Ectodermal cell (in vitro differentiated cells): ENCODE results near the gene METAP1D.
"Not testable (repeated sequence)": the region's sequence is repeated elsewhere in the genome, so short reads cannot be mapped to it uniquely, and the experiment has no call there.

Experiments
- H3K27ac ChIP-seq: 2 replicates; pipeline ENCODE4 v1.7.0; 2013; ENCODE audit warnings: mild to moderate bottlenecking, low read depth, low read length; ENCODE audit not compliant: insufficient read depth, poor library complexity, severe bottlenecking
- H3K27me3 ChIP-seq: 2 replicates; pipeline ENCODE4 v1.7.0; 2013; ENCODE audit warnings: mild to moderate bottlenecking, low read length; ENCODE audit not compliant: insufficient read depth, control insufficient read depth, poor library complexity, severe bottlenecking
- H3K36me3 ChIP-seq: one replicate; pipeline ENCODE4 v1.7.0; 2013; ENCODE audit warnings: low read length; ENCODE audit not compliant: control insufficient read depth, insufficient read depth
- H3K4me1 ChIP-seq: one replicate; pipeline ENCODE4 v1.7.0; 2013; ENCODE audit warnings: low read length; ENCODE audit not compliant: control insufficient read depth, insufficient read depth
- H3K4me3 ChIP-seq: 2 replicates; pipeline ENCODE4 v1.7.0; 2013; ENCODE audit warnings: low read depth, low read length, control low read depth; ENCODE audit not compliant: insufficient read depth
- H3K9me3 ChIP-seq: 2 replicates; pipeline ENCODE4 v1.7.0; 2013; ENCODE audit warnings: mild to moderate bottlenecking, low read length, moderate library complexity; ENCODE audit not compliant: control insufficient read depth
- WGBS, 2 experiments: methylation state at CpG; one replicate each; pipeline ENCODE4 v1.1.7; 2013; ENCODE audit warnings: missing lambda C conversion rate in 2 of 2; 5-methylcytosine and 5-hydroxymethylcytosine counted together

METAP1D gene

DNA sequence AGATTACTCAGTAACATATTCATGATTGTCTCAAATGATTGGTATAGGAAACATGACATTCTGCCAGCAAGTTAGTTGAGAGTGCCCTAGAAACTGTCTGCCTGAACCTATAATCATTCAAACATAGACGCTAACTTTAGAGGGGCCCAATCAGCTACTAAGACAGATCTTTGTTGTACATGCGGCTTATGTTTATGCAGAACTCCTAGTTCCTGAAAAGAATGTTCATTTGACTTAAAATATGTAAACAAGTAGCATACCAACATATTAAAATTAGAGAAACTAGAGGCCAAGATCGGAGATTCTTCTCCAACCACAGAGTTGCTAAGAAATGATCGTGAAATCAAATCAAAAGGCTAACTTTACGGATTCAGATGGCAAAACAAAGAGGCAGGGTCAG, 4.2 kb upstream of the METAP1D start:
- H3K4me1 ChIP-seq = peaks cover 3% of the 10 kb centered on the region
- H3K9me3 ChIP-seq = no peaks in the 10 kb centered on the region
- H3K27ac ChIP-seq = no peak overlapping the region
- H3K27me3 ChIP-seq = peaks cover 20% of the 10 kb centered on the region
- H3K36me3 ChIP-seq = no peaks in the 10 kb centered on the region
- no peak overlapping the region for H3K4me3 ChIP-seq
- WGBS, 2 experiments = 92 to 98% methylated on average over 5 of the region's 5 CpGs

DNA sequence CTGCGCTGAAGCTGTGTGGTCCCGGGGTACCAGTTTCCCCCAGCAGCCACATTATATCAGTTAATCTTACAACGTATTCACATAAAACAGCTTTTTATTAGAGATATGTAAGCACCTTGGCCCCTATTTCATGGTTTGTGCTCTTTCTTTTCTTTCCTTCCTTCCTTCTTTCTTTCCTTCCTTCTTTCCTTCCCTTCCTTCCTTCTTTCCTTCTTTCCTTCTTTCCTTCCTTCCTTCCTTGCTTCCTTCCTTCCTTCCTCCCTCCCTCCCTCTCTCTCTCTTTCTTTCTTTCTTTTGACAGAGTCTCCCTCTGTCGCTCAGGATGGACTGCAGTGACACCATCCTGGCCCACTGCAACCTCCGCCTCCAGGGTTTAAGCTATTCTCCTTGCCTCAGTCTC, 3.7 kb upstream of the METAP1D start:
- Histone ChIP-seq H3K4me1 (peaks cover 3% of the 10 kb centered on the region), H3K27me3 (peaks cover 20% of the 10 kb centered on the region)

DNA sequence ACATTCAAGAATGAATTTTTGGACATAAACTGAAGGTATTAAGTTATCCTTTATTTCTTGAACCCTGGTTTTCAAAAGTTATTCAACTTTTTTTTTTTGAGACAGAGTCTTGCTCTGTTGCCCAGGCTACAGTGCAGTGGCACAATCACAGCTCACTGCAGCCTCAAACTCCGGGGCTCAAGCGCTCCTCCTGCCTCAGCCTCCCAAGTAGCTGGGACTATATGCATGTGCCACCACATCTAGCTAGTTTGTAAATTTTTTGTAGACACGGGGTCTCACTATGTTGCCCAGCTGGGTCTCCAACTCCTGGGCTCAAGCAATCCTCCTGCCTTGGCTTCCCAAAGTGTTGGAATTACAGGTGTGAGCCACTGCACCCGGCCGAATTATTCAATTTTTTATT, 2.7 kb upstream of the METAP1D start:
- H3K27me3 ChIP-seq = peaks cover 20% of the 10 kb centered on the region
- 96 to 98% methylated on average over 5 of the region's 5 CpGs for WGBS, 2 experiments
- not testable (repeated sequence) for H3K4me3 ChIP-seq, H3K36me3 ChIP-seq, H3K4me1 ChIP-seq, H3K9me3 ChIP-seq, H3K27ac ChIP-seq

More for the DNA sequence above, 3.7 kb upstream of the METAP1D start:
- H3K27ac ChIP-seq = no peak overlapping the region
- WGBS, 2 experiments = 90% methylated on average over 5 of the region's 5 CpGs
- H3K36me3 ChIP-seq = no peaks in the 10 kb centered on the region
- H3K9me3 ChIP-seq = no peaks in the 10 kb centered on the region
- H3K4me3 ChIP-seq = no peak overlapping the region

DNA sequence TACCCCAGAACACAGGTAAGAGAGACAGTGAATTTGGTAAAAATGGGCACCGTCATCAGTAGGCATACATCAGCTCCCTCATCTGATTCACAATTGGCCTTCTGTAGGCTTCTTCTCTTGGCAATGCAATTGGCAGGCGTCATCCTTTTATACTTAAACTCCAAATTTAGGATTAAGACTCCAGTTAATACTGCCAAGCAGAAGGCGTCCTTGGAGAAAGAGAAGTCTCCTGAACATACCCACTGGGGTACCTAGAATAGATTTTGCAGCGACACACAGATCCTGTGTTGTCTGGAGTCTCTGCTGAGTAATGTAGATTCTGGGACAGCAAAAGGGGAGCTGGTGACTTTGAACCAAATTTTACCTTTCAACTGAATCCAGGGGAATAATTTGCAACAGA, 592 bp upstream of the METAP1D start:
- Histone ChIP-seq H3K4me3 (peak overlapping the region; percentile 68), H3K36me3 (no peaks in the 10 kb centered on the region), H3K27ac (no peak overlapping the region), H3K9me3 (no peaks in the 10 kb centered on the region), H3K4me1 (peaks cover 3% of the 10 kb centered on the region), H3K27me3 (peaks cover 20% of the 10 kb centered on the region)
- WGBS, 2 experiments = 67 to 69% methylated on average over 4 of the region's 4 CpGs

- no peak overlapping the region for H3K27ac ChIP-seq
- WGBS, 2 experiments = 88 to 93% methylated on average over 13 of the region's 13 CpGs
- H3K36me3 ChIP-seq = no peaks in the 10 kb centered on the region
- H3K4me3 ChIP-seq = peak overlapping the region; percentile 68
- peaks cover 20% of the 10 kb centered on the region for H3K27me3 ChIP-seq
- no peaks in the 10 kb centered on the region for H3K9me3 ChIP-seq
- peaks cover 3% of the 10 kb centered on the region for H3K4me1 ChIP-seq
Measured at GRCh38 chr2:172000696-172001361, 1.1 kb downstream of the METAP1D start.

DNA sequence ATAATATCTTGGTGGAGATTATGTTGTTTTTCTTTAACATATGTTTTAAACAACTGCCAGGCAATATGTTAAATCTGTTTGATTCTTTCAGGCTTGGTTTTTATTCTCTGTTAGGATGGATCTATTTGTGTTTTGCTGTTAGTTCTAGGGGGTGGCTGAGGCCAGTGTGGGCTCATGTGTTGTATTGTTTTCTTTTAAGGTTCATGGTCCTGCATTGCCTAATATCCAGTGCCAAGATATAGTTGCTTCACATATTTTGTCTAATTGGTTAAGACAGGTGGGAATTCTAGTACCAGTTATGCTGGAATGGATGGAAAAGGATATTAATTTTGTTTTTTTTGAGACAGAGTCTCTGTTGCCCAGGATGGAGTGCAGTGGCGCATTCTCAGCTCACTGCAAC, 7.6 kb downstream of the METAP1D start:
- WGBS, 2 experiments = 96 to 98% methylated on average over 1 of the region's 1 CpG
- H3K27ac ChIP-seq = no peak overlapping the region
- no peaks in the 10 kb centered on the region for H3K9me3 ChIP-seq
- H3K27me3 ChIP-seq = no peaks in the 10 kb centered on the region
- H3K4me1 ChIP-seq = no peaks in the 10 kb centered on the region
- no peak overlapping the region for H3K4me3 ChIP-seq
- H3K36me3 ChIP-seq = no peaks in the 10 kb centered on the region

- Histone ChIP-seq H3K36me3 (no peaks in the 10 kb centered on the region), H3K9me3 (no peaks in the 10 kb centered on the region), H3K4me3 (no peak overlapping the region), H3K27ac (no peak overlapping the region), H3K27me3 (no peaks in the 10 kb centered on the region), H3K4me1 (peaks cover 4% of the 10 kb centered on the region)
- WGBS, 2 experiments = 93 to 96% methylated on average over 4 of the region's 4 CpGs
Measured at GRCh38 chr2:172009823-172010222, 10.1 kb downstream of the METAP1D start.

- Histone ChIP-seq H3K36me3 (no peaks in the 10 kb centered on the region), H3K27ac (no peak overlapping the region), H3K27me3 (no peaks in the 10 kb centered on the region), H3K4me3 (no peak overlapping the region), H3K4me1 (peaks cover 4% of the 10 kb centered on the region), H3K9me3 (no peaks in the 10 kb centered on the region)
- WGBS, 2 experiments = 67 to 79% methylated on average over 10 to 11 of the region's 11 CpGs
Measured at GRCh38 chr2:172011812-172012575, 12.2 kb downstream of the METAP1D start.

DNA sequence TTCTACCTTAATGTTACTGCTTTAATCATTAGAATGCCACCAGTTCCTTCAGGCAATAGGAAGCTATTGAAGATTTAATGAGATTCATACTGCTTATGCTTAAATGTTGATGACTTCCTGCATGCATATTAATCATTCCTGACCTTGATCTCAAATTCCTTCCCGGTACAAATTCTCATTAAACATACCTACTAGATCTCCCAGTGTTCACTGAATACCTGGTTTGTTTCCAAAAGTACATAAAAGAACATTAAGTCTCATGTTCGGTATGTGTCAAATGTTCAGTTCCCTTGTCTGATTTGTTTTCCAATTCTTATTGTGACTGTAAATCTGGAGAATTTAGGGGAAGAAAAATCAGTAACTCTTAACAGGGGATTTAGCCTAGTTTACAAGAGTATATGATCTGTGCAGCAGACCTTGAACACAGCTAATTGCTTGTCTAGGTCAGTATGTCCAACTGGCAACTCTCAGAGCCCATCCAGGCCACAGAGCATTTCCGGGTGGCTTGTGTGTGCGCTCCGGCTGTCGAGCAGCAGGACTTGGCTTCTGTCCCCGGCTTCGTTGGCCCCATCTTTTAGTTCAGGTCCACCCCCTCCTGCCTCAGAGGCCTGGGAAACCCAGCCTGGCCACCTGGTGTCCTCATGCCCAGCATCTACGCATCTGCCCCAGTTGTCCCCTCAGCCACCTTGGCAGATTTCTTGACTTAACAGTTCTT, 13.1 kb downstream of the METAP1D start:
- no peaks in the 10 kb centered on the region for H3K27me3 ChIP-seq
- no peaks in the 10 kb centered on the region for H3K36me3 ChIP-seq
- WGBS, 2 experiments = 70 to 71% methylated on average over 9 of the region's 9 CpGs
- H3K9me3 ChIP-seq = no peaks in the 10 kb centered on the region
- no peak overlapping the region for H3K4me3 ChIP-seq
- peaks cover 4% of the 10 kb centered on the region for H3K4me1 ChIP-seq
- no peak overlapping the region for H3K27ac ChIP-seq

DNA sequence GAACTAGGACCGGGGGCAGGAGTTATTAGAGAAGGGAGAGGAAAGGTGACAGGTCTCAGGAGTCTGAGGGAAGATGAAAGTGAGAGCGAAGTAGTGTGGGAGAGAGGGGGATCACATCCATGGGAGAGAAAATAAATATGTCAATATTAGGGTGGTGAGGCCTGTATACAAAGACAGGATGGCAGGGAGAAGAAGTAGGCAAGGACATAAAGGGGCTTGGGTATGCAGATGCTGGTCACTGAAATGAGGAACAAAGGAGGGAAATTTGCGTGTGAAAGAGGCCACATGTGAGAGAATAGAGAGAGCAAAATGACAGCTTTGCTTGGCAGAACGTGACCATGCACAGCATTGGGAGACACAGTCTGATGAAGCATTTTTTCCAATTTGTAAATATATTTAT, 13.6 kb downstream of the METAP1D start:
- Histone ChIP-seq H3K4me3 (no peak overlapping the region), H3K9me3 (no peaks in the 10 kb centered on the region), H3K27me3 (no peaks in the 10 kb centered on the region), H3K36me3 (no peaks in the 10 kb centered on the region), H3K27ac (no peak overlapping the region), H3K4me1 (peaks cover 4% of the 10 kb centered on the region)
- 44 to 49% methylated on average over 3 to 4 of the region's 4 CpGs for WGBS, 2 experiments
